Left ventricle myocardium superior (tissue), 1 donor: Measurements from ENCODE around the gene LAG3. TPM values are rescaled to one million over a fixed set of nuclear protein-coding genes. Genes with fewer than 3 reads are reported as not detected.

Source experiments
- total RNA-seq: library from RNA; stranded (reverse); fragmentation: NEBNext Ultra II Directional; extraction: Animal tissue kit (Norgen Biotek cat#: 25700); gene quantifications from one replicate; pipeline ENCODE4 v1.2.1, GENCODE V29; 2021
- donor health status: DM: no; HTN: yes; CAD: no; lungs with severe emphysema.

Gene LAG3
- total RNA-seq, 1 donor from 2014 or later: 0.37 TPM

Other genes with a start within 250 kb of the LAG3 start
- 4,526 TPM for gene GAPDH, start 238.0 kb upstream of the LAG3 start, total RNA-seq
- gene IFFO1, start 216.5 kb upstream of the LAG3 start, total RNA-seq: 14.9 TPM
- 16.1 TPM for gene NOP2, start 204.2 kb upstream of the LAG3 start, total RNA-seq
- 159 TPM for gene CHD4, start 165.1 kb upstream of the LAG3 start, total RNA-seq
- gene LPAR5, start 136.6 kb upstream of the LAG3 start, total RNA-seq: 8.6 TPM
- gene ACRBP, start 125.1 kb upstream of the LAG3 start, total RNA-seq: 2.2 TPM
- gene ING4, start 109.4 kb upstream of the LAG3 start, total RNA-seq: 30.1 TPM
- 31.8 TPM for gene ZNF384, start 83.1 kb upstream of the LAG3 start, total RNA-seq
- 0.25 TPM for gene PIANP, start 71.7 kb upstream of the LAG3 start, total RNA-seq
- gene COPS7A, start 48.5 kb upstream of the LAG3 start, total RNA-seq: 81.9 TPM
- gene MLF2, start 19.4 kb upstream of the LAG3 start, total RNA-seq: 158 TPM
- gene PTMS, start 6.2 kb upstream of the LAG3 start, total RNA-seq: 133 TPM
- gene CD4, start 17.0 kb downstream of the LAG3 start, total RNA-seq: 8.4 TPM
- gene GPR162, start 49.3 kb downstream of the LAG3 start, total RNA-seq: 5.3 TPM
- 11.5 TPM for gene P3H3, start 55.9 kb downstream of the LAG3 start, total RNA-seq
- 5.4 TPM for gene GNB3, start 68.4 kb downstream of the LAG3 start, total RNA-seq
- gene CDCA3, start 78.8 kb downstream of the LAG3 start, total RNA-seq: 0.32 TPM
- 66.2 TPM for gene USP5, start 79.6 kb downstream of the LAG3 start, total RNA-seq
- 855 TPM for gene TPI1, start 95.0 kb downstream of the LAG3 start, total RNA-seq
- gene SPSB2, start 100.8 kb downstream of the LAG3 start, total RNA-seq: 2.2 TPM
- gene LRRC23, start 132.3 kb downstream of the LAG3 start, total RNA-seq: 7.7 TPM
- 12.0 TPM for gene ENO2, start 142.1 kb downstream of the LAG3 start, total RNA-seq
- gene ATN1, start 155.4 kb downstream of the LAG3 start, total RNA-seq: 83.1 TPM
- gene RNU7-1, start 171.3 kb downstream of the LAG3 start, total RNA-seq: not detected
- gene C12orf57, start 171.5 kb downstream of the LAG3 start, total RNA-seq: 238 TPM
- 6.0 TPM for gene PTPN6, start 178.8 kb downstream of the LAG3 start, total RNA-seq
- gene PHB2, start 198.1 kb downstream of the LAG3 start, total RNA-seq: 150 TPM
- 39.4 TPM for gene EMG1, start 198.4 kb downstream of the LAG3 start, total RNA-seq
- gene LPCAT3, start 246.0 kb downstream of the LAG3 start, total RNA-seq: 55.9 TPM